Lung microvascular endothelial cell (primary cell): ENCODE results near the gene PLXNB1. TPM values are rescaled to one million over a fixed set of nuclear protein-coding genes. Genes with fewer than 3 reads are reported as not detected.
"Not testable (repeated sequence)": the region's sequence is repeated elsewhere in the genome, so short reads cannot be mapped to it uniquely, and the experiment has no call there.

ENCODE experiments used
- DNase-seq, 2 donors: peaks; one replicate each; pipeline versions ENCODE4 v3.0.0 to v3.0.0-alpha.2; 2010; ENCODE audit warnings: low read depth in 2 of 2
- total RNA-seq: library from RNA; depleted of rRNA; stranded (reverse); fragments of >200 nt; gene quantifications from 2 replicates; pipeline ENCODE4 v1.2.1, GENCODE V29; 2014

The PLXNB1 gene
- total RNA-seq, 1 donor from 2014 or later = 16.1 TPM

GRCh38 chr3:48405971-48406370, 23.9 kb downstream of the PLXNB1 start:
- DNase-seq = no peak

GRCh38 chr3:48405343-48405881, 24.5 kb downstream of the PLXNB1 start:
- no peak for DNase-seq

GRCh38 chr3:48404440-48405342, 25.2 kb downstream of the PLXNB1 start:
- DNase-seq = no peak

GRCh38 chr3:48403533-48404439, 26.1 kb downstream of the PLXNB1 start:
- DNase-seq = no peak

- DNase-seq = no peak
Measured at GRCh38 chr3:48402907-48403306, 27.0 kb downstream of the PLXNB1 start.

GRCh38 chr3:48402281-48402732, 27.6 kb downstream of the PLXNB1 start:
- peak; percentile 85 for DNase-seq

GRCh38 chr3:48401434-48401901, 28.4 kb downstream of the PLXNB1 start:
- not testable (repeated sequence) for DNase-seq

GRCh38 chr3:48400824-48401433, 29.0 kb downstream of the PLXNB1 start:
- DNase-seq = peak; percentile 61 to 79

- no peak for DNase-seq
Measured at GRCh38 chr3:48399387-48400172, 30.3 kb downstream of the PLXNB1 start.

- DNase-seq = no peak
Measured at GRCh38 chr3:48398701-48399386, 31.0 kb downstream of the PLXNB1 start.

GRCh38 chr3:48397767-48398681, 31.9 kb downstream of the PLXNB1 start:
- no peak for DNase-seq

- DNase-seq = no peak
Measured at GRCh38 chr3:48395714-48396113, 34.2 kb downstream of the PLXNB1 start.

- no peak for DNase-seq
Measured at GRCh38 chr3:48394391-48394790, 35.5 kb downstream of the PLXNB1 start.

GRCh38 chr3:48388966-48389365, 40.9 kb downstream of the PLXNB1 start:
- no peak for DNase-seq

GRCh38 chr3:48387634-48388033, 42.3 kb downstream of the PLXNB1 start:
- DNase-seq = no peak

- no peak for DNase-seq
Measured at GRCh38 chr3:48372862-48373435, 56.9 kb downstream of the PLXNB1 start.

- DNase-seq = no peak
Measured at GRCh38 chr3:48372377-48372770, 57.5 kb downstream of the PLXNB1 start.

- DNase-seq = no peak
Measured at GRCh38 chr3:48371651-48372376, 58.1 kb downstream of the PLXNB1 start, which contains the start of gene FBXW12. TSS of gene FBXW12 (plus strand) at chr3:48372219. CDS start at chr3:48372768, 549 bp downstream.
